Neural crest cell (in vitro differentiated cells): ENCODE measurements around the gene SLC17A9. TPM values are rescaled to one million over a fixed set of nuclear protein-coding genes. Genes with fewer than 3 reads are reported as not detected.

Source experiments
- DNase-seq: peaks from one replicate; pipeline ENCODE4 v3.0.0; 2021; ENCODE audit warnings: low read depth, mixed read lengths, low spot score
- H3K27ac Mint-ChIP-seq: one replicate; pipeline ENCODE4 v1.8.0; 2021; ENCODE audit warnings: mild to moderate bottlenecking, mixed read lengths; ENCODE audit not compliant: unreplicated experiment
- H3K27me3 Mint-ChIP-seq: 2 replicates; pipeline ENCODE4 v1.8.0; 2021; ENCODE audit warnings: low read depth, mild to moderate bottlenecking, mixed read lengths
- H3K36me3 Mint-ChIP-seq: 2 replicates; pipeline ENCODE4 v1.8.0; 2021; ENCODE audit warnings: low read depth, mild to moderate bottlenecking, mixed read lengths
- H3K4me1 Mint-ChIP-seq: 2 replicates; pipeline ENCODE4 v1.8.0; 2021; ENCODE audit warnings: mixed read lengths
- H3K4me3 Mint-ChIP-seq: one replicate; pipeline ENCODE4 v1.8.0; 2021; ENCODE audit warnings: mild to moderate bottlenecking, mixed read lengths
- H3K9me3 Mint-ChIP-seq: 2 replicates; pipeline ENCODE4 v1.8.0; 2021; ENCODE audit warnings: mixed read lengths
- total RNA-seq: library from RNA; stranded (reverse); gene quantifications from 2 replicates; pipeline ENCODE4 v1.2.1, GENCODE V29; 2021
- TF ChIP-seq, protein P1 (sequence below): fragments of 200-600 bp; sonication (generic); conservative IDR thresholded peaks from 2 replicates; pipeline ENCODE4 v1.5.0; 2021; ENCODE audit warnings: antibody characterized with exemption, mild to moderate bottlenecking

SLC17A9 gene
- total RNA-seq, 1 donor from 2014 or later = 1.2 TPM

DNA sequence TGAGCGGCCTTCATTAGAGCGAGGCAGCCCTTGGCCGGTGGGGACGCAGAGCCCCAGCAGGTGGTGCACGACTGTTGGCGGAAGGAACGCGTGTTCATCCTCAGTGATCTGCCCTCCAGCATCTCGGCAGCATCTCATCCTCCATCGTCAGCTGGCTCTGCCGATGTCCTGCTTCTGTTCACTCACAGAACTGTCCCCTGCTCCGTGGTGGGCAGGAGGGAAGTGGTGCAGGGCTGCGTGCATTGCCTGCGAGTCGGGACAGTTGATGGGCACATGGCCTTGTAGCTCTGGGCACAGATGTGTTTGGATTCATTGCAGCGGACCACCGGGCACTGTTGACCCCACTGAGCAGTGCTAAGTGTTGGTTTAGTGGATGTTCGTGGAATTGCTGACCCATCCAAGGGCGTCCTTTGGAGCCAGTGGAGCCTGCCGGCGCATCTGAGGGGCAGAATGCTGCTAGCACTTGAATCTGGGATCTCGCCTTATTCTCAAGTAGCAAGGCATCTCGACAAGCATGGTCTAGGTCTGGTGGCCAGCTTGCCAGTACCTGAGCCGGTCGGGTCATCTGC lies 6.7 kb upstream of the SLC17A9 start:
- TF ChIP-seq, protein P1, sequence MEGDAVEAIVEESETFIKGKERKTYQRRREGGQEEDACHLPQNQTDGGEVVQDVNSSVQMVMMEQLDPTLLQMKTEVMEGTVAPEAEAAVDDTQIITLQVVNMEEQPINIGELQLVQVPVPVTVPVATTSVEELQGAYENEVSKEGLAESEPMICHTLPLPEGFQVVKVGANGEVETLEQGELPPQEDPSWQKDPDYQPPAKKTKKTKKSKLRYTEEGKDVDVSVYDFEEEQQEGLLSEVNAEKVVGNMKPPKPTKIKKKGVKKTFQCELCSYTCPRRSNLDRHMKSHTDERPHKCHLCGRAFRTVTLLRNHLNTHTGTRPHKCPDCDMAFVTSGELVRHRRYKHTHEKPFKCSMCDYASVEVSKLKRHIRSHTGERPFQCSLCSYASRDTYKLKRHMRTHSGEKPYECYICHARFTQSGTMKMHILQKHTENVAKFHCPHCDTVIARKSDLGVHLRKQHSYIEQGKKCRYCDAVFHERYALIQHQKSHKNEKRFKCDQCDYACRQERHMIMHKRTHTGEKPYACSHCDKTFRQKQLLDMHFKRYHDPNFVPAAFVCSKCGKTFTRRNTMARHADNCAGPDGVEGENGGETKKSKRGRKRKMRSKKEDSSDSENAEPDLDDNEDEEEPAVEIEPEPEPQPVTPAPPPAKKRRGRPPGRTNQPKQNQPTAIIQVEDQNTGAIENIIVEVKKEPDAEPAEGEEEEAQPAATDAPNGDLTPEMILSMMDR = no peak
- H3K36me3 Mint-ChIP-seq = peaks cover 30% of the 10 kb centered on the region
- H3K4me1 Mint-ChIP-seq = peaks cover 3% of the 10 kb centered on the region
- no peak overlapping the region for H3K4me3 Mint-ChIP-seq
- no peak overlapping the region for H3K27ac Mint-ChIP-seq
- no peaks in the 10 kb centered on the region for H3K27me3 Mint-ChIP-seq
- H3K9me3 Mint-ChIP-seq = no peaks in the 10 kb centered on the region
- no peak for DNase-seq

DNA sequence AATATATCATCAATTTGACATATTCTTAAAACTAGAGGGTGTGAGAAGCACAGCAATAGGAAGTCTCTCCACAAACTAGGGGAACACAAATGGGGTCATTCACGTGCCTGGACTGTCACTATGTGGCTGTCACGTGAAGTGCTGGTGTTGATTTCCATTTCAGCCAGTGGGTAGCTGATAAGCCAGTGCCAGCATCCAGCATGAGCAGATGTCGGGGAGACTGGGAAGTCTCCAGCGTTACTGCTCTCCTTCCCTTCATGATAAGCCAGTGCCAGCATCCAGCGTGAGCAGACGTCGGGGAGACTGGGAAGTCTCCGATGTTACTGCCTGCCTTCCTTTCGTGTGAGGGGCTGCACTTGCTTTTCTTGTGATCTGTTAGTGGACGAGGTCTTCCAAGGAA lies 5.6 kb upstream of the SLC17A9 start:
- Mint-ChIP-seq H3K27me3 (no peaks in the 10 kb centered on the region), H3K4me1 (peaks cover under 1% of the 10 kb centered on the region), H3K36me3 (peaks cover 30% of the 10 kb centered on the region), H3K9me3 (no peaks in the 10 kb centered on the region), H3K4me3 (no peak overlapping the region), H3K27ac (no peak overlapping the region)
- DNase-seq = no peak
- TF ChIP-seq, protein P1 = no peak

DNA sequence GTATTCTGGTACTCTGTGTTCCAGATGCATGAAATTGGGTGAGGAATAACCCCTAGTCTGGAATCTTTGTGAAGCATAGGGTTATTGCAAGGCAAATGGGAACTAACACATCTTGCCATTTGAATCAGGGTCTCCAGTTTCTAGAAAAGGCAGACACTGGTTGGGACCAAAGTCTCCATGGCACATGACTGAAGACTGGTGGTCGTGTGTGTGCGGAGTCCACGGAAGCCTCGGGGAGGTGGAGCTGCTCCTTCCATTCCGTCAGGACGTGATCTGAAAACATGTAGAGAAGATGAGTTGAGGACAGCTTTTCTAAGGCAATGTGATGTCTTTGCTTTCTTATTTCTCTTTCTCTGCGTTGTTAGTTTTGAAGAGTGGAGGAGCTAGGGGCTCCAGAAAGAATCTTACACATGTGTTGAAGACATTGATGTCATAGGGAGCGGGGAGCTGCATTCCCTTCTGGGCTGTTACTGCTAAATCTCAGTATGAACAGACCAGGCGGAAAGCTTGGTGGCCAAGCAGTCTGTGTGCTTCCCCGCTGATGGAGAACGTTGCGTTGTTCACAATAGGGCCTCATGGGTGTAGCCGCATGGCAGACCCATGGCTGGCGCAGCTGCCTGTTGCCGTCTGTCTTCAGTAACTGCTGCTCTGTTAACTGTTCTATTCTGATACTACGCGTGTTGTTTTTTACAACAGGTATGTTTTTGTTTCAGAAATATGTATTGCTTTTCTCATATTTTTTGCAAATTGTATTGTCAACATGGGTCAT lies 4.8 kb upstream of the SLC17A9 start:
- peaks cover 4% of the 10 kb centered on the region for H3K4me1 Mint-ChIP-seq
- peaks cover 30% of the 10 kb centered on the region for H3K36me3 Mint-ChIP-seq
- H3K9me3 Mint-ChIP-seq = no peaks in the 10 kb centered on the region
- H3K27ac Mint-ChIP-seq = no peak overlapping the region
- no peak for DNase-seq
- TF ChIP-seq, protein P1 = no peak
- no peak overlapping the region for H3K4me3 Mint-ChIP-seq
- H3K27me3 Mint-ChIP-seq = no peaks in the 10 kb centered on the region

DNA sequence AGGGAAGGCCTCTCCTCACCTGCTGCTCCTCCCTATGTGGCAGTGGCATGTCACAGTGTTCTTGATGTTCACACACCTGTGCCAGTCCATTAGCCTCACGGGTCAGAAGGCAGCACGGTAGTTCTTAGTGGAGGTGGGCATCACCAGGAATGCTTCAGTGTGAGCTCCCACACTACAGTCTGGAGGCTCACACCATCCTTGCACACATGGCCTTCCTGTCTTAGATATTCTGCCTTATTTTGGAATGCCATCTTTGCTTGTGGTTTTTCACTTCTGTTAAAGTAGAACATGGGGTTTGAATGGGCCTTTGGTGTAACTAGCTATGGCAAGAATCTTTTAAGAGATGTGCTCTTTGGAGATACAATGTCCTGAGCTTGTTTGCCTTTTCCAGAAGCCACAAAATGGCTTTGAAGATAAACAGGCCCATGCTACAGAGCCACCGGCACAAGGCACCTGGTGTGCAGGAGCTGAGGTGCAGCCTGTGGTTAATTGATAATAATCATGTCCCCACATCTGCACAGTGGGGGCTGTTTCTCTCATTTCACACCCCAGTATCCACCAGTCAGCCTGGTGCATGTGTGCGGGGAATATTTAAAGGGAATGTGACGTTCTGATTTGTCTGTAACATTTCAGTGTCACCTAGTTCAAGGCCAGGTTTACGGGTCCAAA lies 3.2 kb upstream of the SLC17A9 start:
- DNase-seq = no peak
- H3K9me3 Mint-ChIP-seq = no peaks in the 10 kb centered on the region
- TF ChIP-seq, protein P1 = no peak
- no peaks in the 10 kb centered on the region for H3K27me3 Mint-ChIP-seq
- no peak overlapping the region for H3K4me3 Mint-ChIP-seq
- H3K36me3 Mint-ChIP-seq = peaks cover 28% of the 10 kb centered on the region
- H3K4me1 Mint-ChIP-seq = peaks cover 13% of the 10 kb centered on the region
- H3K27ac Mint-ChIP-seq = no peak overlapping the region

DNA sequence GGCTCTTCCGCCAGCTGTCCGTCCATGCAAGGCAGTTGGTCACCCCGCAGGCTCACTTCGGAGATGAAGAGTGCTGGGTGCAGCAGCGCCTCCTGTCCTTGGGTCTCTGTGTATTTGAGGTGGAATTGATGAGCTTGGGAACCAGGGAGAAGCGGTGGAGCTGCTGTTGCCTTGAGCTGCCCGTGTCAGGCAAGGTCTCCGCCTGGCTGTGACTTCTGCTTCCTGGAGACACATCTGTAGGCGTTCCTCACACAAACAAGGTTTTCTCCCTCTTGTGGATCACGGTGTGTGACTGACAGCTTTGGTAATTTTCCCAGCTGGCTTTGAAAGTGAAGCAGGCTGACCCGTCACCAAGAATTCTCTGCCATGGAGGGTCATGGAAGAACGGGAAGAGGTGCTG lies 2.5 kb upstream of the SLC17A9 start:
- H3K36me3 Mint-ChIP-seq = peaks cover 24% of the 10 kb centered on the region
- DNase-seq = no peak
- H3K4me3 Mint-ChIP-seq = peak overlapping the region; percentile 23
- H3K27ac Mint-ChIP-seq = no peak overlapping the region
- no peaks in the 10 kb centered on the region for H3K27me3 Mint-ChIP-seq
- peaks cover 17% of the 10 kb centered on the region for H3K4me1 Mint-ChIP-seq
- H3K9me3 Mint-ChIP-seq = no peaks in the 10 kb centered on the region
- TF ChIP-seq, protein P1 = no peak
